ENCODE measurements around the gene GPBP1L1.

Gene GPBP1L1

DNA sequence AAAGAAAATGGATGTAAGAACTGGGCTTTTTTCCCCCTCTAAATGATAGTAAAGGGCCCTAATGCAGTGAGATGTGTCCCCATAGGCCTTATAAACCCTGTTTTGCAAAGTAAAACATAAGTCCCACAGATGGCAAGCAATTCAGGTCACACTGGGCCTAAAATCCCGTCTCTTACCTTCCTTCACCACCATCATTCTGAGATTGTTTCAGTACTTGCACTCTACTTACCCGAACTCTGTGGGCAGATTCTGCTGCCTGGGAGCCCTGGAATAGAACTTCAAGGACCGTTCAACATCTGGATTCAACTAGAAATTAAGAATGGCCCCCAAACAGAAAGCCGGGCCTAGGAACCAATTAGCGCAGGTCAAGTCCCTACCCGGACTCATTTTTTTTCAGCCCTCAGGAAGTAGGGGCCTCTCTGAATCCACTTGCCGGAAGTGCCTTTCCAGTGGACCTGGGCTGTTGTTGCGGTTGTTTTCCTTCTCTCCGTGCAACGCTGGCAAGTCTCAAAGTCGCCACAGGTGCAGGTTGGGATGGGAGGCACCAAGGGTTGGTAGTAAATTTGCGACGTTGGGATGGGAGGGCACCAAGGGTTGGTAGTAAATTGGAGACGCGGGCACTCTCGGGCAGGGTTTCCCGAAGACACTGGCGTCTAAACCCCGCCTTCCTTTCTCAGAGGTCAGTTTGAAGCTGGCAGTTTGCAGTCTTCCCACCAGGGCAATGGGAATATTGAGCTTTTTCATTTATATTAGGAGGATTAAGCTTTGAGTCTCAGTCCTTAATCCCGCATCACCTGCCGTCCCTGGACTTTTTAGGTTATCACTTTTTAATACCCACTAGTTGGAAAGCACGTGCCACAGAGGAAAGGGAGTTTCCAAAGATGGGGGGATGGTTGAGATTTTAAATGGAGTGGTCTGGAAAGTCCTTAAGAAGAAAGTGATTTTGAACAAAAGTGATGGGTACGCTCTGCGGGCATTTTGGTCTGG, 1.7 kb upstream of the GPBP1L1 start, which contains the start of gene TMEM69:
TMEM69 (plus strand) TSS at position 428 of the 987 bp plus-strand sequence. CDS start 2,888 bp downstream, outside the sequence.
- ChIA-PET CTCF (interaction anchor here (1.0 to 1.5 kb wide), 4 partner anchors 10 to 17 kb away, joined by 3 to 5 read pairs (median 4); no protein-coding TSS in a partner anchor), POLR2A (interaction anchor here (0.5 to 2.3 kb wide), 6 partner anchors 18 to 385 kb away, joined by 3 to 13 read pairs (median 3); partner anchors contain the start of gene NASP)
- peak; percentile 78 for DNase-seq (ENCODE audit: extremely low spot score)
- TF ChIP-seq, protein P1, sequence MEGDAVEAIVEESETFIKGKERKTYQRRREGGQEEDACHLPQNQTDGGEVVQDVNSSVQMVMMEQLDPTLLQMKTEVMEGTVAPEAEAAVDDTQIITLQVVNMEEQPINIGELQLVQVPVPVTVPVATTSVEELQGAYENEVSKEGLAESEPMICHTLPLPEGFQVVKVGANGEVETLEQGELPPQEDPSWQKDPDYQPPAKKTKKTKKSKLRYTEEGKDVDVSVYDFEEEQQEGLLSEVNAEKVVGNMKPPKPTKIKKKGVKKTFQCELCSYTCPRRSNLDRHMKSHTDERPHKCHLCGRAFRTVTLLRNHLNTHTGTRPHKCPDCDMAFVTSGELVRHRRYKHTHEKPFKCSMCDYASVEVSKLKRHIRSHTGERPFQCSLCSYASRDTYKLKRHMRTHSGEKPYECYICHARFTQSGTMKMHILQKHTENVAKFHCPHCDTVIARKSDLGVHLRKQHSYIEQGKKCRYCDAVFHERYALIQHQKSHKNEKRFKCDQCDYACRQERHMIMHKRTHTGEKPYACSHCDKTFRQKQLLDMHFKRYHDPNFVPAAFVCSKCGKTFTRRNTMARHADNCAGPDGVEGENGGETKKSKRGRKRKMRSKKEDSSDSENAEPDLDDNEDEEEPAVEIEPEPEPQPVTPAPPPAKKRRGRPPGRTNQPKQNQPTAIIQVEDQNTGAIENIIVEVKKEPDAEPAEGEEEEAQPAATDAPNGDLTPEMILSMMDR (IDR thresholded peaks at IDR 0.05; ENCODE audit: control extremely low read depth, extremely low read depth, low read depth, missing control alignments), result no peak

DNA sequence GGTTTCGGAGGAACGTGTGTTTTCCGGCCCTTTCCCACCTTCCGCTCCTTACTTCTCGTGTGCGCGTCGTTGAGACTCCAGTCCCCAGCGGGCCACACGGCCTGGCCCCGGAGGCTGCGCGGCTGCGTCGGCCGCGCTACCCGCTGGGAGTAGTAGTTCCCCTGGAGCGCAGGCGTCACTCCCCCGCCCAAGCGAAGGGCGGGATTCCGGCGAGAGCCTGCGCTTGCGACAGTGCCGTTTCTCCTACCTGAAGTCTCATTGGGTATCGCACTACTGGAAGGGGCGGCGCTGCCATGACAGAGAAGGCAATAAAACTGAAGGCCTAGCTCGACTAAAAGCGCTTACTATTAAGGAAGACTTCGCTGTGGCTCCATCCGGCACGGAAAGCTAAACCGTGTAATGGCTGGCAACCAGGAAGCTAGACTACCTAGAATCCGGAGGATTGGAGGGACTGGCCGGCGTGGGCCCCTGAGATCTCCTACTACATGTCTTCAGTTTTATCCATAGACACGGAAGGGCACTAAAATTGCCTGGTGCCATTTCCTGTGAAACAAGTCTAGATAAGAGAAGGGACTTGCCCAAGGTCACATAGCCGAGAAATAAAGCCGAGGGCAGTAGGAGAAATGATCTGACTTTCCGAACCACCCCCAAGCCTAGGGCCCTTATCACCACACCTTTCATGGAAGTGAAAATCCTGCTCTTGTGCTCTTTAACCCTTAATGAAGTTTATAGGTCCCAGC, 851 bp upstream of the GPBP1L1 start:
- peak; percentile 92 for DNase-seq (ENCODE audit: extremely low spot score)
- ChIA-PET POLR2A (interaction anchor here (0.5 to 2.3 kb wide), 6 partner anchors 17 to 384 kb away, joined by 3 to 13 read pairs (median 6); partner anchors contain the start of genes NASP and PRDX1), CTCF (interaction anchor here (1.1 kb wide), 1 partner anchor 12 kb away, joined by 3 read pairs; no protein-coding TSS in a partner anchor)
- TF ChIP-seq, protein P1 (IDR thresholded peaks at IDR 0.05; ENCODE audit: control extremely low read depth, extremely low read depth, low read depth, missing control alignments), result no peak

DNA sequence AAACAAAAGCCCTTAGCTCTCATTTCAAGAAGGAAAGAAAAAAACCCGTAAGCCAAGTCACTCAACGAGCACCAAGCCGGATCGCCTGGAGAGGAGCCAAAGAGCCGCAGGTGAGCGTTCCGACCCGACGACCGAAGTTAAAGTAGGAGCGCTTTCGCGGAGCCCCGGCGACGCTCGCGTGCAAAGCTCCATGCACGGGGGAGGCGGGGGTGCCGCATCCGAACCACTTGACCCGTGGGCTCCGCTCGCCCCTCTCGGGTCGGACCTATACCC, 382 bp downstream of the GPBP1L1 start:
- ChIA-PET POLR2A (interaction anchor here (0.5 to 2.3 kb wide), 6 partner anchors 9 to 447 kb away, joined by 3 to 13 read pairs (median 6); partner anchors contain the start of genes NASP, PIK3R3 and PRDX1), CTCF (interaction anchor here (1.1 to 1.4 kb wide), 3 partner anchors 12 to 174 kb away, joined by 3 to 7 read pairs (median 5); no protein-coding TSS in a partner anchor)
- TF ChIP-seq, protein P1 (IDR thresholded peaks at IDR 0.05; ENCODE audit: control extremely low read depth, extremely low read depth, low read depth, missing control alignments), result no peak
- DNase-seq (ENCODE audit: extremely low spot score), result peak; percentile 30

DNA sequence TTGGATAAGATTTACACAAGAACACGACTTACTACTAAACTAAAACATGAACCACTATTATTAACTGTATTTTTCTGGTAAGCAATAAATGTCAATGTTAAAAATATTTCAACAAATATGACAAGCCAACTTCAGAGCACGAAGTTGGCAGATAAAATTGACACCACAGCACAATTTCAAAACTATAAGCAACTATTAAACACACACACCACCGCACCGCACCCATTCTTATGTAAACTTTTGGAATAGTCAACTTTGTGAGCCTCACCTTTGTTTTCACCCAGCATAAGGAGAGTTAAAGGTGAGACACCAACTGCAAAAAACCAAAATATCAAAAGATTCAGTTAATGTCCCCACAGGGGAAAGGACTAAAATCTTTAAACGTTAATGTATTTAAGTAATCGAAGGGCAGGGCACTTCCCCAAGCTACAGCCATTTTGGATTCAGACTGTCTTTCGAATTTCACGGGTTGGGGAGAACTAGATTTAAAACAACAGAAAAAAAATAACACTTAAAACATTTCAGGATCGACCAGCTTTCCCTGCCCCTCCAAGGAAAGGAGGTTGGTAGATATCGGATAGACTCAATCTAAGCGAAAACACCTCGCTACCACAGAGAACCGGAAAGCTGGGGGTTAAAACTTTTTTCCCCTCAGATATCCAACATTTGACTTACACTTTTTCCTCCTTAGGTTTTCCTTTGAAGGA, 872 bp downstream of the GPBP1L1 start:
- CTCF ChIA-PET, result interaction anchor here (1.1 to 1.4 kb wide), 3 partner anchors 11 to 173 kb away, joined by 3 to 7 read pairs (median 5); no protein-coding TSS in a partner anchor
- TF ChIP-seq, protein P1 (IDR thresholded peaks at IDR 0.05; ENCODE audit: control extremely low read depth, extremely low read depth, low read depth, missing control alignments), result no peak
- POLR2A ChIA-PET, result interaction anchor here (0.6 to 2.3 kb wide), 4 partner anchors 8 to 263 kb away, joined by 3 to 13 read pairs (median 10); partner anchors contain the start of genes NASP and PRDX1
- peak; percentile 15 for DNase-seq (ENCODE audit: extremely low spot score)

DNA sequence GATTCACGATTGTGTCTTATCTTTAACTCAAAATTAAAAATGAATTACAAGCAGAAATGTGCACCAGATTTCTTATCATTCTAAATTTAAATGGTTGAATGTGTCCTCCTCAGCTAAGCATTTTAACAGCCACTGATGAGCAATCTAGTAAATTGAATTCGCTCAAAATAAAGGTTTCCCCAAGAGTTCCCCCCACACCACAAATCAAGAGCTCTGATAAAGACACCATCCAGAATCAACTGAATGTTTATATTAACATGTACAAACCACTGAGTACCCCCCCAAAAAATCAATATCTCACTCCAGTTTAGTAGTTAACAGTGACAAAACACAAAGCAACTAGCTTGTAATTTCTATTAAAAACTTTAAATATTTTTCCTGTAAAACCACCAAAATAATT, 1.9 kb downstream of the GPBP1L1 start:
- ChIA-PET CTCF (no interaction called here), POLR2A (no interaction called here)
- TF ChIP-seq, protein P1 (IDR thresholded peaks at IDR 0.05; ENCODE audit: control extremely low read depth, extremely low read depth, low read depth, missing control alignments), result no peak
- DNase-seq (ENCODE audit: extremely low spot score), result no peak
